GM12892 (cell line): ENCODE measurements around the gene CABLES1.

Experiments
- POLR2A ChIP-seq: IDR thresholded peaks from 2 replicates; pipeline ENCODE4 v1.6.1; 2011; ENCODE audit warnings: low read depth, low read length, control low read depth
- POLR2AphosphoS5 ChIP-seq: IDR thresholded peaks from 2 replicates; pipeline ENCODE4 v1.6.1; 2011; ENCODE audit warnings: low read depth, low read length, control low read depth

DNA sequence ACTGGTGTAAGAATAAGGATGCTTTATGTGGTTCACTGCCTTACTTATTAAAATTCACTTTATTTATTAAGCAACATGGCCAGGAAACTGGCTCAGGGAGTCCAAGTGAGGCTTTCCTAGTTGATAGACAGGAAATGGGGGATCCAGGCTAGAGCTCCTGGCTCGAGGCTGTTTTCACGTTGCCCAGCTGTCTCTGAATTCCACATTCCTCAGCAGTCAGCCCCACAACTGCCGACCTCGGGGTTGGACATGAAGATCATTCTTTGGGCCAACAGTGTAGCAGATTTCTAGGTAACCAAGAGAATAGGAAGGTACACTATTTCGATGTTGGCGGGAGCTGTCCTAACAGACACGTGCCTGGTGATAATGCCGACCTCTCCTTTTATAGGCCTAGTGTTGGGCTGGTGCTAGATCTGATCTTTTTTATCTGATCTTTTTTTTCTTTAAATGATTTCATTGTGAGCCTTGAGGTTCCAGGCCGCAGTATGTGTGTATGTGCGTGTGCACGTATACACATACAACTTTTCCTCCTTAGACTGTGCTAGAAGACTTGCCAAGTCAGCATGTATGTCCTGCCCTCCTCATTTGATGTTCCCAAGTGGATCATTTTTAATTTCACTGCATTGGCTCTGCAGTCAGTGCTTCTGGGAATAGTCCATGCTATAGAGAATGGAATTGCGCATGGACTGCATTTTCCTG lies 103.5 kb downstream of the CABLES1 start:
- TF ChIP-seq POLR2A (no peak), POLR2AphosphoS5 (no peak)
